Left cardiac atrium (tissue), 2 donors: ENCODE data around the gene ADAMTS4. TPM values are rescaled to one million over a fixed set of nuclear protein-coding genes. Genes with fewer than 3 reads are reported as not detected.

Experiments used
- microRNA-seq, 2 donors: library from miRNA; unstranded; fragments of <30 nt; microRNA quantifications; one replicate each; pipeline ENCODE4 v1.2.0, GENCODE V29; 2020
- total RNA-seq, 2 donors: library from RNA; stranded (reverse); fragmentation: NEBNext Ultra II Directional; extraction: Animal tissue kit (Norgen Biotek cat#: 25700); gene quantifications; one replicate each; pipeline ENCODE4 v1.2.1, GENCODE V29; 2021
- donor health status: DM: no; HTN: yes; CAD: no; lungs with severe emphysema.
- donor health status: DM: yes; HTN: yes; CAD: no.

The ADAMTS4 gene
- total RNA-seq, 2 donors from 2014 or later: 16.5 to 117 TPM

Small RNAs within 50 kb of the gene (microRNA-seq; reads per million reads assigned to microRNA genes)
- gene MIR5187: 1.1 to 1.2 reads per million in 2 donors

Other genes starting within 250 kb of the ADAMTS4 start
- gene ITLN2, start 244.2 kb downstream of the ADAMTS4 start, total RNA-seq: under 1 TPM; 0.21 to 0.97 TPM
- gene F11R, start 177.9 kb downstream of the ADAMTS4 start, total RNA-seq: 10 to 100 TPM; 16.4 to 18.0 TPM
- 10 to 100 TPM; 21.6 to 23.5 TPM for gene TSTD1, start 160.1 kb downstream of the ADAMTS4 start, total RNA-seq
- 10 to 100 TPM; 33.7 to 34.4 TPM for gene USF1, start 153.1 kb downstream of the ADAMTS4 start, total RNA-seq
- 10 to 100 TPM in 1 of 2 donors, 1 to 10 TPM in 1; 7.4 to 10.0 TPM for gene ARHGAP30, start 129.2 kb downstream of the ADAMTS4 start, total RNA-seq
- under 1 TPM in 1 of 2 donors, not detected in 1; 0.08 TPM for gene NECTIN4, start 109.5 kb downstream of the ADAMTS4 start, total RNA-seq
- 1 to 10 TPM; 3.5 to 5.7 TPM for gene KLHDC9, start 100.7 kb downstream of the ADAMTS4 start, total RNA-seq
- 10 to 100 TPM; 50.5 to 63.7 TPM for gene PFDN2, start 81.0 kb downstream of the ADAMTS4 start, total RNA-seq
- 10 to 100 TPM; 21.8 to 27.6 TPM for gene NIT1, start 80.9 kb downstream of the ADAMTS4 start, total RNA-seq
- gene DEDD, start 66.4 kb downstream of the ADAMTS4 start, total RNA-seq: 10 to 100 TPM; 26.1 to 30.2 TPM
- gene UFC1, start 45.1 kb downstream of the ADAMTS4 start, total RNA-seq: 10 to 100 TPM; 77.7 to 83.8 TPM
- gene USP21, start 39.6 kb downstream of the ADAMTS4 start, total RNA-seq: 10 to 100 TPM; 13.4 to 20.8 TPM
- 10 to 100 TPM; 12.7 to 16.3 TPM for gene PPOX, start 32.6 kb downstream of the ADAMTS4 start, total RNA-seq
- 10 to 100 TPM; 19.7 to 25.2 TPM for gene B4GALT3, start 21.5 kb downstream of the ADAMTS4 start, total RNA-seq
- gene NDUFS2, start 3.3 kb upstream of the ADAMTS4 start, total RNA-seq: 100 to 1,000 TPM; 169 to 198 TPM
- gene FCER1G, start 16.2 kb upstream of the ADAMTS4 start, total RNA-seq: 10 to 100 TPM; 35.9 to 92.7 TPM
- gene APOA2, start 24.6 kb upstream of the ADAMTS4 start, total RNA-seq: under 1 TPM in 1 of 2 donors, not detected in 1; 0.76 TPM
- 10 to 100 TPM; 31.2 to 34.8 TPM for gene TOMM40L, start 27.0 kb upstream of the ADAMTS4 start, total RNA-seq
- not detected for gene NR1I3, start 39.1 kb upstream of the ADAMTS4 start, total RNA-seq
- under 1 TPM; 0.34 to 0.62 TPM for gene PCP4L1, start 59.7 kb upstream of the ADAMTS4 start, total RNA-seq
- gene MPZ, start 110.9 kb upstream of the ADAMTS4 start, total RNA-seq: 1 to 10 TPM; 3.2 to 8.6 TPM
- 100 to 1,000 TPM; 241 to 284 TPM for gene SDHC, start 115.3 kb upstream of the ADAMTS4 start, total RNA-seq
- gene CFAP126, start 168.8 kb upstream of the ADAMTS4 start, total RNA-seq: not detected